SU-DHL-6 (cell line): ENCODE results near the gene KCNIP4.

Source experiments
- EZH2phosphoT487 ChIP-seq: fragments of 200-600 bp; sonication (generic), shearing (Covaris generic); conservative IDR thresholded peaks from 2 replicates; pipeline ENCODE4 v1.6.1; 2018; ENCODE audit warnings: mild to moderate bottlenecking, antibody characterized with exemption, low read length, moderate library complexity, mixed read lengths
- TF ChIP-seq, protein P1 (sequence below): fragments of 200-600 bp; sonication (generic); IDR thresholded peaks from one replicate; pipeline ENCODE4 v1.5.1; 2017; ENCODE audit warnings: antibody characterized with exemption, mild to moderate bottlenecking, low read length, moderate library complexity; ENCODE audit not compliant: insufficient read depth, poor library complexity, severe bottlenecking

DNA sequence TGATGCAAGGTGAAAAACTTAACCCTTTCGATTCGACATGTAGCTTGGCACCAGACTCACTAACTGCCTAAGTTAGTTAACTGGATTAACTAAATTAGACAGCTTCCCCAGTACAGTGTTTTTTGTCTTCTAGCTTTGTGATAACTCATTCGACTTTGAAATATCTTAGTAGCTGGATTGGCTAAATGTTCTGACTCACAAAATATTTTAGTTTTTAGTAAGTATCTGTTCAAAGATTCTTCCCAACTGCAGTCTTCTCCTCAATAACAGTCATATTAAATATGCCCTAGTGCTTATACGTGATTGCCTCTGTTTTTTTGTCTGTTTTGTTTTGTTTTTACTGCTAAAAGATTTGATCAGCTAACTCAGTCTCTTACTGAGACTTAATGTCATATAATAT, 102.9 kb downstream of the KCNIP4 start:
- TF ChIP-seq, protein P1, sequence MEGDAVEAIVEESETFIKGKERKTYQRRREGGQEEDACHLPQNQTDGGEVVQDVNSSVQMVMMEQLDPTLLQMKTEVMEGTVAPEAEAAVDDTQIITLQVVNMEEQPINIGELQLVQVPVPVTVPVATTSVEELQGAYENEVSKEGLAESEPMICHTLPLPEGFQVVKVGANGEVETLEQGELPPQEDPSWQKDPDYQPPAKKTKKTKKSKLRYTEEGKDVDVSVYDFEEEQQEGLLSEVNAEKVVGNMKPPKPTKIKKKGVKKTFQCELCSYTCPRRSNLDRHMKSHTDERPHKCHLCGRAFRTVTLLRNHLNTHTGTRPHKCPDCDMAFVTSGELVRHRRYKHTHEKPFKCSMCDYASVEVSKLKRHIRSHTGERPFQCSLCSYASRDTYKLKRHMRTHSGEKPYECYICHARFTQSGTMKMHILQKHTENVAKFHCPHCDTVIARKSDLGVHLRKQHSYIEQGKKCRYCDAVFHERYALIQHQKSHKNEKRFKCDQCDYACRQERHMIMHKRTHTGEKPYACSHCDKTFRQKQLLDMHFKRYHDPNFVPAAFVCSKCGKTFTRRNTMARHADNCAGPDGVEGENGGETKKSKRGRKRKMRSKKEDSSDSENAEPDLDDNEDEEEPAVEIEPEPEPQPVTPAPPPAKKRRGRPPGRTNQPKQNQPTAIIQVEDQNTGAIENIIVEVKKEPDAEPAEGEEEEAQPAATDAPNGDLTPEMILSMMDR = no peak
- no peak for TF ChIP-seq EZH2phosphoT487
